K562 (cell line): ENCODE results near the gene PRKG1. TPM values are rescaled to one million over a fixed set of nuclear protein-coding genes. Genes with fewer than 3 reads are reported as not detected.

Experiments
- EWSR1 ChIP-seq: fragments of 450-650 bp; IDR thresholded peaks from 2 replicates; pipeline ENCODE4 v1.6.1; 2018; ENCODE audit warnings: borderline replicate concordance, mild to moderate bottlenecking, low read depth, moderate library complexity; ENCODE audit not compliant: partially characterized antibody
- MAFF ChIP-seq: IDR thresholded peaks from 2 replicates; pipeline ENCODE4 v1.6.1; 2012; ENCODE audit warnings: low read length, improper control_type of control experiment
- NFIC ChIP-seq: fragments of 450-650 bp; IDR thresholded peaks from 2 replicates; pipeline ENCODE4 v1.6.1; 2017; ENCODE audit warnings: mild to moderate bottlenecking, inconsistent platforms
- RUNX1 ChIP-seq: sonication (generic); IDR thresholded peaks from 2 replicates; pipeline ENCODE4 v1.6.1; 2016; ENCODE audit warnings: antibody characterized with exemption, low read depth
- SMAD1 ChIP-seq: fragments of 150-350 bp; IDR thresholded peaks from 2 replicates; pipeline ENCODE4 v1.6.1; 2014; ENCODE audit warnings: low read length, low read depth; ENCODE audit not compliant: partially characterized antibody
- TCF7 ChIP-seq: sonication (generic); IDR thresholded peaks from 2 replicates; pipeline ENCODE4 v1.6.1; 2016; ENCODE audit warnings: antibody characterized with exemption, borderline replicate concordance
- THRAP3 ChIP-seq: fragments of 450-650 bp; IDR thresholded peaks from 2 replicates; pipeline ENCODE4 v1.6.1; 2016; ENCODE audit warnings: mild to moderate bottlenecking, inconsistent platforms, borderline replicate concordance
- ZNF134 ChIP-seq: fragments of 250-450 bp; sonication (Bioruptor Pico); conservative IDR thresholded peaks from 2 replicates; pipeline ENCODE4 v1.4.0; 2020
- ZNF239 ChIP-seq: fragments of 250-450 bp; sonication (Bioruptor Pico); IDR thresholded peaks from 2 replicates; pipeline ENCODE4 v1.4.0; 2020; ENCODE audit warnings: mild to moderate bottlenecking
- polyA plus RNA-seq, 8 experiments: library from polyadenylated mRNA; depleted of rRNA in 4 of 8; stranded (reverse) in 5 of 8; unstranded in 3 of 8; fragments of >200 nt; fragmentation: Nextera tagmentation in 2 of 8; fragmentation: Illumina TruSeq in 1 of 8; extraction: Ambion mirVana in 2 of 8; extraction: Trizol in 1 of 8; gene quantifications; 2 replicates each; pipeline versions ENCODE4 v1.2.1 to v1.2.3, GENCODE V29; 2011 to 2014; ENCODE audit warnings: inconsistent platforms in 1 of 8, missing spikeins in 1 of 8
- total RNA-seq, 7 experiments: library from RNA; depleted of rRNA in 6 of 7; stranded (reverse); fragments of >200 nt in 6 of 7; fragmentation: Illumina TruSeq in 2 of 7; extraction: Trizol in 2 of 7; gene quantifications; 2 replicates each; pipeline versions ENCODE4 v1.2.1 to v1.2.3, GENCODE V29; 2011 to 2021; ENCODE audit warnings: low replicate concordance in 1 of 7
- TF ChIP-seq, protein P1 (sequence below), 2 experiments: fragments of 450-650 bp in 1 of 2; sonication (generic) in 1 of 2; formaldehyde crosslinking in 1 of 2; IDR thresholded peaks; 2 replicates each; pipeline versions ENCODE4 v1.7.1 to v1.9.0; 2016 to 2022; ENCODE audit warnings: inconsistent platforms in 1 of 2, mild to moderate bottlenecking in 1 of 2, missing genetic modification reagents in 1 of 2
- TF ChIP-seq, protein P2 (sequence below): IDR thresholded peaks from 2 replicates; pipeline ENCODE4 v1.6.1; 2012; ENCODE audit warnings: low read depth, low read length, improper control_type of control experiment, borderline replicate concordance
- TF ChIP-seq, protein P3 (sequence below): fragments of 450-650 bp; formaldehyde crosslinking; IDR thresholded peaks from 2 replicates; pipeline ENCODE4 v1.4.0; 2020; ENCODE audit warnings: mild to moderate bottlenecking, moderate library complexity
- TF ChIP-seq, protein P4 (sequence below): fragments of 250-450 bp; sonication (Bioruptor Pico); IDR thresholded peaks from 2 replicates; pipeline ENCODE4 v1.4.0; 2020; ENCODE audit warnings: mild to moderate bottlenecking, moderate library complexity

The PRKG1 gene
- total and polyA plus RNA-seq, 9 of the 15 experiments (the other 6 are each of a cell fraction or from before 2014, with no cell fraction given), result 0.22 TPM; not detected in 8

DNA sequence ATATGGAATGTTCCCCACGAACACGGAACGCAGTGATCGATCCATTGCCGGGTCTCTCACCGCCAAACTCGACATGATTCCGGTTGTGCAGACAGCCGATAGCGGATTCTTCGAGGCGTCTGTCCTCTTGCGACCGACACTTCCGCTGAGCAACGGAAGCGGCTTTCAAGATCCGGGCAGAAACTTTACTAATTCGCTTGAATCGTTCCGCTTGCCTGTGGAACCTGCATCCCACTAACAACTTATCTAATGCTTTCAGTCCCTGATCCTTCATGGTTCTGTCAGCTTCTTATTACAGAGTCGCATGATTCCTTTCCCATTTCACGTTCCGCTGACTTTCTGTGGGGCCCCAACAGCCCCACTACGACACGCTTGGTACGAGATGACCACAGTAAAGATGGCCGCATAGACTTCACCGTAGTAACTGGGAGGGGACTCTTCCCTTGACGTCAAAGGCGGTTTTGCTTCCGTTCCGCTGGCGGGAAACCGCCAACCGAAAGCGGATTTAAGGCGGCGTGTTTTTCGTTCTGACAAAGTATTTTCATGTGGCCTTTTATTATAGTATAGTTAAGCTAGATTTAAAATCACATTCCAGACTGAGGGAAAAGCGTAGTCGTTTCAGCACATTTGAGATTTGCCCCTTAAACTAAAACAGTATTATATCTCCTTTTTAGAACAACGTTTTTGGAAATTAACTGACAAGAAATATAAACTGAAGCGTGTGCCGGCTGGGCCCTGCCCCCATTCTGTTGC, 625.4 kb downstream of the PRKG1 start, which contains the start of gene CSTF2T (continued):
- TF ChIP-seq, protein P1, sequence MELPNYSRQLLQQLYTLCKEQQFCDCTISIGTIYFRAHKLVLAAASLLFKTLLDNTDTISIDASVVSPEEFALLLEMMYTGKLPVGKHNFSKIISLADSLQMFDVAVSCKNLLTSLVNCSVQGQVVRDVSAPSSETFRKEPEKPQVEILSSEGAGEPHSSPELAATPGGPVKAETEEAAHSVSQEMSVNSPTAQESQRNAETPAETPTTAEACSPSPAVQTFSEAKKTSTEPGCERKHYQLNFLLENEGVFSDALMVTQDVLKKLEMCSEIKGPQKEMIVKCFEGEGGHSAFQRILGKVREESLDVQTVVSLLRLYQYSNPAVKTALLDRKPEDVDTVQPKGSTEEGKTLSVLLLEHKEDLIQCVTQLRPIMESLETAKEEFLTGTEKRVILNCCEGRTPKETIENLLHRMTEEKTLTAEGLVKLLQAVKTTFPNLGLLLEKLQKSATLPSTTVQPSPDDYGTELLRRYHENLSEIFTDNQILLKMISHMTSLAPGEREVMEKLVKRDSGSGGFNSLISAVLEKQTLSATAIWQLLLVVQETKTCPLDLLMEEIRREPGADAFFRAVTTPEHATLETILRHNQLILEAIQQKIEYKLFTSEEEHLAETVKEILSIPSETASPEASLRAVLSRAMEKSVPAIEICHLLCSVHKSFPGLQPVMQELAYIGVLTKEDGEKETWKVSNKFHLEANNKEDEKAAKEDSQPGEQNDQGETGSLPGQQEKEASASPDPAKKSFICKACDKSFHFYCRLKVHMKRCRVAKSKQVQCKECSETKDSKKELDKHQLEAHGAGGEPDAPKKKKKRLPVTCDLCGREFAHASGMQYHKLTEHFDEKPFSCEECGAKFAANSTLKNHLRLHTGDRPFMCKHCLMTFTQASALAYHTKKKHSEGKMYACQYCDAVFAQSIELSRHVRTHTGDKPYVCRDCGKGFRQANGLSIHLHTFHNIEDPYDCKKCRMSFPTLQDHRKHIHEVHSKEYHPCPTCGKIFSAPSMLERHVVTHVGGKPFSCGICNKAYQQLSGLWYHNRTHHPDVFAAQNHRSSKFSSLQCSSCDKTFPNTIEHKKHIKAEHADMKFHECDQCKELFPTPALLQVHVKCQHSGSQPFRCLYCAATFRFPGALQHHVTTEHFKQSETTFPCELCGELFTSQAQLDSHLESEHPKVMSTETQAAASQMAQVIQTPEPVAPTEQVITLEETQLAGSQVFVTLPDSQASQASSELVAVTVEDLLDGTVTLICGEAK (IDR thresholded peaks at IDR 0.05), result peak; percentile 100
- TF ChIP-seq, protein P1 (CRISPR knock-in tag; IDR thresholded peaks at IDR 0.05), result no peak
- TF ChIP-seq SMAD1, result peak; percentile 83
- TF ChIP-seq, protein P2, sequence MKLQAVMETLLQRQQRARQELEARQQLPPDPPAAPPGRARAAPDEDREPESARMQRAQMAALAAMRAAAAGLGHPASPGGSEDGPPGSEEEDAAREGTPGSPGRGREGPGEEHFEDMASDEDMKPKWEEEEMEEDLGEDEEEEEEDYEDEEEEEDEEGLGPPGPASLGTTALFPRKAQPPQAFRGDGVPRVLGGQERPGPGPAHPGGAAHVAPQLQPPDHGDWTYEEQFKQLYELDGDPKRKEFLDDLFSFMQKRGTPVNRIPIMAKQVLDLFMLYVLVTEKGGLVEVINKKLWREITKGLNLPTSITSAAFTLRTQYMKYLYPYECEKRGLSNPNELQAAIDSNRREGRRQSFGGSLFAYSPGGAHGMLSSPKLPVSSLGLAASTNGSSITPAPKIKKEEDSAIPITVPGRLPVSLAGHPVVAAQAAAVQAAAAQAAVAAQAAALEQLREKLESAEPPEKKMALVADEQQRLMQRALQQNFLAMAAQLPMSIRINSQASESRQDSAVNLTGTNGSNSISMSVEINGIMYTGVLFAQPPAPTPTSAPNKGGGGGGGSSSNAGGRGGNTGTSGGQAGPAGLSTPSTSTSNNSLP, result no peak
- TF ChIP-seq, protein P3, sequence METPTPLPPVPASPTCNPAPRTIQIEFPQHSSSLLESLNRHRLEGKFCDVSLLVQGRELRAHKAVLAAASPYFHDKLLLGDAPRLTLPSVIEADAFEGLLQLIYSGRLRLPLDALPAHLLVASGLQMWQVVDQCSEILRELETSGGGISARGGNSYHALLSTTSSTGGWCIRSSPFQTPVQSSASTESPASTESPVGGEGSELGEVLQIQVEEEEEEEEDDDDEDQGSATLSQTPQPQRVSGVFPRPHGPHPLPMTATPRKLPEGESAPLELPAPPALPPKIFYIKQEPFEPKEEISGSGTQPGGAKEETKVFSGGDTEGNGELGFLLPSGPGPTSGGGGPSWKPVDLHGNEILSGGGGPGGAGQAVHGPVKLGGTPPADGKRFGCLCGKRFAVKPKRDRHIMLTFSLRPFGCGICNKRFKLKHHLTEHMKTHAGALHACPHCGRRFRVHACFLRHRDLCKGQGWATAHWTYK (CRISPR knock-in tag), result peak; percentile 80
- no peak for TF ChIP-seq ZNF134 (CRISPR knock-in tag)
- TF ChIP-seq TCF7, result 0 out of 2 replicates have a peak, but pooled peaks have one; percentile 53
- TF ChIP-seq NFIC, result peak; percentile 30; the same call in 1 of the 2 replicates
- TF ChIP-seq ZNF239 (CRISPR knock-in tag), result 0 out of 2 replicates have a peak, but pooled peaks have one; percentile 5
- no peak for TF ChIP-seq MAFF
- no peak for TF ChIP-seq RUNX1
- TF ChIP-seq, protein P4, sequence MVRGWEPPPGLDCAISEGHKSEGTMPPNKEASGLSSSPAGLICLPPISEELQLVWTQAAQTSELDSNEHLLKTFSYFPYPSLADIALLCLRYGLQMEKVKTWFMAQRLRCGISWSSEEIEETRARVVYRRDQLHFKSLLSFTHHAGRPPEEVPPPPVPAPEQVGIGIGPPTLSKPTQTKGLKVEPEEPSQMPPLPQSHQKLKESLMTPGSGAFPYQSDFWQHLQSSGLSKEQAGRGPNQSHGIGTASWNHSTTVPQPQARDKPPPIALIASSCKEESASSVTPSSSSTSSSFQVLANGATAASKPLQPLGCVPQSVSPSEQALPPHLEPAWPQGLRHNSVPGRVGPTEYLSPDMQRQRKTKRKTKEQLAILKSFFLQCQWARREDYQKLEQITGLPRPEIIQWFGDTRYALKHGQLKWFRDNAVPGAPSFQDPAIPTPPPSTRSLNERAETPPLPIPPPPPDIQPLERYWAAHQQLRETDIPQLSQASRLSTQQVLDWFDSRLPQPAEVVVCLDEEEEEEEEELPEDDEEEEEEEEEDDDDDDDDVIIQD (CRISPR knock-in tag), result no peak
- TF ChIP-seq EWSR1, result no peak
- peak; percentile 93 for TF ChIP-seq THRAP3
